Stimulated activated CD8-positive, alpha-beta memory T cell treated with anti-CD3 and anti-CD28 coated beads, Interleukin-4, amount 100 ng/mL, for 48 hours (primary cell): ENCODE results near the gene STXBP2.

ENCODE experiments used
- DNase-seq: peaks from one replicate; pipeline ENCODE4 v3.0.0-alpha.2; 2020

The STXBP2 gene

GRCh38 chr19:7614859-7615741 is 21.8 kb upstream of the STXBP2 start:
- DNase-seq, result no peak

DNA sequence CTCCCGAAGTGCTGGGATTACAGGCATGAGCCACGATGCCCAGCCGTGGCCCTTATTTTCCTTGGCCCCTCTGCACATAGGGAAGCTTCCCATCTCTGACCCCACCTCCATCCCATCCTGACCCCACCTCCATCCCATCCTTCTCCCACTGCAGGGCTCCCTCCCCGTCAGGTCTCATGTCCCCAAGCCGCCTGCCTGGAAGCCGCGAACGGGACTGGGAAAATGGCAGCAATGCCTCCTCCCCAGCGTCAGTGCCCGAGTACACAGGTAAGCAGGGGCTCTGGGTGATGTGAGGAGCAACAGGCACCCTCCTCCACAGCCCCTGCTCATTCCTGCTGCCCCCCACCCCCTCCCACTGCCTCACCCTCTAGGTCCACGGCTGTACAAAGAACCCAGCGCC is 19.7 kb upstream of the STXBP2 start:
- DNase-seq, result no peak

GRCh38 chr19:7617735-7618134 is 19.2 kb upstream of the STXBP2 start:
- no peak for DNase-seq

- DNase-seq, result no peak
These were observed 18.6 kb upstream of the STXBP2 start for GRCh38 chr19:7618348-7618747.

- no peak for DNase-seq
These were observed 18.0 kb upstream of the STXBP2 start for GRCh38 chr19:7618771-7619510.

- no peak for DNase-seq
These were observed 17.1 kb upstream of the STXBP2 start for GRCh38 chr19:7619671-7620441.

GRCh38 chr19:7620442-7621412 is 16.2 kb upstream of the STXBP2 start:
- no peak for DNase-seq

- DNase-seq, result peak; percentile 45
These were observed 13.8 kb upstream of the STXBP2 start for GRCh38 chr19:7622933-7623685.

- no peak for DNase-seq
These were observed 12.9 kb upstream of the STXBP2 start for GRCh38 chr19:7623725-7624603.

- DNase-seq, result no peak
These were observed 12.1 kb upstream of the STXBP2 start for GRCh38 chr19:7624810-7625209.

GRCh38 chr19:7625763-7626372 is 11.0 kb upstream of the STXBP2 start:
- no peak for DNase-seq

DNA sequence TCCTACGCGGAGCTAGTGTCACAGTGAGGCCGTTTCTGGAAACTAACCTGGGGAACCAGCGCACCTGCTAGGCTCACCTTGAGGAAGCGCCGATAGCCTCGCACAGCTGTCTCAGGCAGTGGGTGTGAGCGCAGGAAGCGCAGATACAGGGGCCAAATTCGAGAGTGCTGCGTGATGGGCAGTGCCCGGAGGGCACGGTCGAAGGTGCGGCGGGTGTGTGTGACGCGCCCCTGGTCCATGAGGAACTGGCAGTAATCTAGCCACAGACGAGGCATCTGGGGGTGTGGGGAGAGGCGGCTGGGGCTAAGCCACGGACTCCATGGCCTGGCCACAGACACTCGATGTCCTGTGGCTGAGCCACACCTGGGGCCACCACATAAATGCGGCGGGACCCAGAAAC is 9.7 kb upstream of the STXBP2 start:
- no peak for DNase-seq

DNA sequence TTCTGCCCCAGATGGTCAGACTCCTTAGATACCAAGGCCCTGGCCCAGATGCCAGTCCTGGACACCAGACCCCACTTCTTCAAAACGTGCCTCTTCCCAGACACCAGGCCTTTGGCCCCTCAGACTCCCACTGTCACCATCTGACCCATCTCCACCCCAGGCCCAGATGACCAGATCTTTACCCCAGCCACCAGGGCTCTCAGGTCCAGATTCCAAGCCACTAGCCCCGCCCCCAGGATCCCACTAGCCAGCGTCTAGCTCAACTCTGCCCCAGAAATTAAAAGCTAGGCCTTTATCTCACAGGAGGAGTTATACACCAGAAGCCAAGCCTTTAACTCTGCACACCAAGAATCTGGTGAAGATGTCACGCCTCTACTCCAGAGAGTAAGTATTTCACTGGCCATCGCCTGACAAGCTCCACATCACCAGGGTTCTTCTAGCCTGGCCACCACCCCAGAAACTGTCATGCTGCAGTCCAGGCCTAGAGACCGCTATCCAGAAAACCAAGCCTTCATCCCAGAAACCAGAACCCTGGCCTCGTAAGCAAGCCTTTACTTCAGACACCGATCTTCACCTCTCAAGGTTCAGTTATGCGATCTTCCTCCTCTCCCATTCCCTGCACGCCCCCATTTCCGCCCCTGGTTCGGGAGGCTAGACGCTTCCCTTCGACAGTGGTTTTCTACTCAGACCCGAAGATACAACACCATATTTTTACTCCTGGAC is 8.2 kb upstream of the STXBP2 start:
- DNase-seq, result no peak

DNA sequence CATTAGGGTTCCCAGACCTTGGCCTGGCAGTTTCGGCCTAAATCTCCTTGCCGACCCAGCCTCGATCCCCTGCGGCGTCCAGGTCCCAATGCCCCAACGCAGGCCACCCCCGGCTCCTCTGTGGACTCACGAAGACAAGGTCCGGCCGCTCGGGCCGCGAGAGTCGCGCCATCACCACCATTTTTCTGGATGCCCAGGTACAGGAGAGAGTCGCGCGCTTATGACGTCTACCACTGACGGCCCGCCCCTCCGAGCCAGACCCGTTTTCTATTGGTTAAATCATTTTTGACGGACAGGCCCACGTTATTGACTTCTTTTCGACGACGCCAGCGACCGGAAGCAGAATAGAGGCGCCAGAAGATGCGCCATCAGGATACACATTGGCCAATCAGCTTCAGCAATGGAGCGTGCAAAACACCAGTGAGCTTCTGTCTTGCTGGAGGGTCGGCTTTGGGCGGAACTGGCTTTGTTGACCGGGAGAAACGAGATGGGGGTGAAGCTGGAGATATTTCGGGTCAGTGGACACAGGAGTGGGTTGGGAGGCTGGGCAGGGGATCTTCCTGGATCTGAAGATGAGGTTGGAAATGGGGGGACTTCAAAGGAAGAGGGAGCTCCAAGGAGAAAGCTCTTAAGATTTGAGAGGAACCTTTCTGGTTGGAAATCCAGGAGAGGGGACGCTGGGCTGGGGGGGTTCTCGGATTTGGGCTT is 7.4 kb upstream of the STXBP2 start, which contains the start of the genes PET100 and XAB2:
Gene PET100, plus strand, starts transcription at position 447 of the 708 bp plus-strand sequence. Its CDS starts 41 bp downstream, at position 488.
Gene XAB2, minus strand, starts transcription at position 199 of the 708 bp plus-strand sequence. Its CDS starts 18 bp downstream, at position 181.
- peak; percentile 94 for DNase-seq

DNA sequence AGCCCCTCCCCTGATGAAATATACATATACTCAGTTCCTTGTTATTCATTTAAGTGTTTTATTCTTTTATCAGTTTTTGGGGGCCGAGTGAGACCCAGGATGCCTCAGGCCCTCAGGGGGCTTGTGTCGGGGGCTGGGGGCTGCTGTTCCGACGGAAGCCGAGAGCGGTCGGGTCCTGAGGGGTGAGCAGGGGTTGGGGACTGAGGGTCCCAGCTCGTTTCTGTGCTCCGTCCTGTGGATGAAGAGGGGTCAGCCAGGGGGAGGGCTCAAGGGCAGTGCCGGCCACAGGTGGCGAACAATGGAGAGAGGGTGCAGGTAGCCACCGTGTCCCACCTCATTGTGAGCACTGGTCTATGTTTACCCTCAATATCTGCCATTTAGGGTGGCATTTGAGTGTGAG is 5.3 kb upstream of the STXBP2 start:
- no peak for DNase-seq

GRCh38 chr19:7632340-7633203 is 4.3 kb upstream of the STXBP2 start:
- no peak for DNase-seq

- DNase-seq, result no peak
These were observed 3.2 kb upstream of the STXBP2 start, which contains the start of gene PCP2 for GRCh38 chr19:7633698-7634097. Gene PCP2, minus strand, starts transcription at chr19:7633719. Its CDS starts 262 bp downstream, at chr19:7633457.
